ENCODE measurements around the gene ODR4. TPM values are rescaled to one million over a fixed set of nuclear protein-coding genes. Genes with fewer than 3 reads are reported as not detected.
"Not testable (repeated sequence)": the region's sequence is repeated elsewhere in the genome, so short reads cannot be mapped to it uniquely, and the experiment has no call there.

The ODR4 gene
- total RNA-seq, 2 experiments from 2014 or later = 13.0 to 15.5 TPM

DNA sequence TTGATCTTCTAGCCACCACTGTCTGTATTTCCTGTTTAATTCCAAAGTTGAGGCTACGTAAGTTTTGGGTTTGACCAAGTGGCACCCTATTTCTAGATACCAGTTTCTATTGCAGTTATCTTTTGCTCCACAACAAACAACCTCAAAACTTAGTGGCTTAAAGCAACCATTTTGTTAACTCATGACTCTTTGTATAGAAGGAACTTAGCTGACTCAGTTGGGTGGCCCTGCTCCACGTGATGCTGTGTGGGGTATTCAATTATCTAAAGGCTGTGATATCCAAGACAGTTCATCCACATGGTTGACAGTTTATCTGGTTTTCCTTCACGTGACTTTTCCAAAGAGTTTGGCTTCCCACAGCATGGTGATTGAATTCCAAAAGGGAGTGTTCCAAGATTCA lies 50.5 kb downstream of the ODR4 start:
- Mint-ChIP-seq H3K4me3 (no peak overlapping the region), H3K36me3 (ENCODE audit: low read depth) (peaks cover 6% of the 10 kb centered on the region), H3K27ac (no peak overlapping the region), H3K4me1 (ENCODE audit: low read depth) (no peaks in the 10 kb centered on the region), H3K27me3 (ENCODE audit: low read depth) (no peaks in the 10 kb centered on the region), H3K9me3 (no peaks in the 10 kb centered on the region)
- CTCF ChIA-PET = no interaction called here
- DNase-seq = no peak
- intact Hi-C loops (cut with micrococcal nuclease) = no loop called here

- Mint-ChIP-seq H3K27me3 (ENCODE audit: low read depth) (no peaks in the 10 kb centered on the region), H3K4me1 (ENCODE audit: low read depth) (no peaks in the 10 kb centered on the region), H3K27ac (no peak overlapping the region), H3K9me3 (no peaks in the 10 kb centered on the region), H3K4me3 (no peak overlapping the region), H3K36me3 (ENCODE audit: low read depth) (peaks cover 5% of the 10 kb centered on the region)
- no peak for DNase-seq
- intact Hi-C loops (cut with micrococcal nuclease) = no loop called here
- CTCF ChIA-PET = interaction anchor here (0.5 kb wide), 1 partner anchor 1371 kb away, joined by 3 read pairs; no protein-coding TSS in a partner anchor
Measured at GRCh38 chr1:186429017-186429416, 53.4 kb downstream of the ODR4 start.

DNA sequence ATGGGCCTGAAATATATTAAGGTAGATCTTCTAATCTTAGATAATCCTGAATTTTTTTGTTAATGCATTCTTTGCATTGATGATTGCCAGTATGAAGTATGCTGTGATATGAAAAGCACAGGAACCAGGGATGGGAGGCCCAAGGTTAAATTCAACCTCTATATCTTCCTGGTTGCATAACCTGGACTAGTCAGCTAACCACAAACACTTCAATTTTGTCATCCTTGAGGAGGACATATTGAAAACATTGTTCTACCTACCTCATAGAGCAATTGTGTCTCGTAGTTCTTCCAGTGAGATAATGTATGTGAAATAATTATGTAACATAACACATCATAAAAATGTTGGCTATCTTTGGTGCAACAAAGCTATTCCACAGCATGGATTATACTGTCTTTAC lies 59.7 kb downstream of the ODR4 start:
- Mint-ChIP-seq H3K27me3 (ENCODE audit: low read depth) (no peaks in the 10 kb centered on the region), H3K9me3 (no peaks in the 10 kb centered on the region), H3K4me3 (no peak overlapping the region), H3K27ac (no peak overlapping the region), H3K36me3 (ENCODE audit: low read depth) (peaks cover 5% of the 10 kb centered on the region), H3K4me1 (ENCODE audit: low read depth) (peaks cover 1% of the 10 kb centered on the region)
- intact Hi-C loops (cut with micrococcal nuclease) = no loop called here
- CTCF ChIA-PET = no interaction called here
- DNase-seq = no peak

- H3K36me3 Mint-ChIP-seq (ENCODE audit: low read depth) = peaks cover 4% of the 10 kb centered on the region
- H3K27ac Mint-ChIP-seq = no peak overlapping the region
- no peaks in the 10 kb centered on the region for H3K9me3 Mint-ChIP-seq
- no peak for DNase-seq
- peaks cover 11% of the 10 kb centered on the region for H3K4me1 Mint-ChIP-seq (ENCODE audit: low read depth)
- no peaks in the 10 kb centered on the region for H3K27me3 Mint-ChIP-seq (ENCODE audit: low read depth)
- no peak overlapping the region for H3K4me3 Mint-ChIP-seq
- CTCF ChIA-PET = interaction anchor here (0.5 to 0.7 kb wide), 2 partner anchors 83 to 274 kb away, joined by 3 to 6 read pairs; no protein-coding TSS in a partner anchor
- intact Hi-C loops (cut with micrococcal nuclease) = no loop called here
Measured at GRCh38 chr1:186438567-186438966, 62.9 kb downstream of the ODR4 start.

GRCh38 chr1:186440584-186440983 lies 64.9 kb downstream of the ODR4 start:
- Mint-ChIP-seq H3K9me3 (no peaks in the 10 kb centered on the region), H3K27me3 (ENCODE audit: low read depth) (no peaks in the 10 kb centered on the region), H3K4me1 (ENCODE audit: low read depth) (peaks cover 11% of the 10 kb centered on the region), H3K36me3 (ENCODE audit: low read depth) (peaks cover 4% of the 10 kb centered on the region), H3K4me3 (no peak overlapping the region), H3K27ac (no peak overlapping the region)
- intact Hi-C loops (cut with micrococcal nuclease) = no loop called here
- CTCF ChIA-PET = no interaction called here
- DNase-seq = no peak

- CTCF ChIA-PET = interaction anchor here (0.6 kb wide), 1 partner anchor 79 kb away, joined by 3 read pairs; no protein-coding TSS in a partner anchor
- Mint-ChIP-seq H3K4me1 (ENCODE audit: low read depth) (peaks cover 11% of the 10 kb centered on the region), H3K27me3 (ENCODE audit: low read depth) (no peaks in the 10 kb centered on the region), H3K4me3 (no peak overlapping the region), H3K9me3 (no peaks in the 10 kb centered on the region), H3K36me3 (ENCODE audit: low read depth) (no peaks in the 10 kb centered on the region), H3K27ac (peak overlapping the region; percentile 48)
- intact Hi-C loops (cut with micrococcal nuclease) = no loop called here
- no peak for DNase-seq
Measured at GRCh38 chr1:186442651-186443375, 67.2 kb downstream of the ODR4 start.

GRCh38 chr1:186443638-186444037 lies 68.0 kb downstream of the ODR4 start:
- no peaks in the 10 kb centered on the region for H3K36me3 Mint-ChIP-seq (ENCODE audit: low read depth)
- intact Hi-C loops (cut with micrococcal nuclease) = no loop called here
- H3K9me3 Mint-ChIP-seq = no peaks in the 10 kb centered on the region
- peaks cover 11% of the 10 kb centered on the region for H3K4me1 Mint-ChIP-seq (ENCODE audit: low read depth)
- H3K27me3 Mint-ChIP-seq (ENCODE audit: low read depth) = no peaks in the 10 kb centered on the region
- CTCF ChIA-PET = no interaction called here
- H3K4me3 Mint-ChIP-seq = no peak overlapping the region
- DNase-seq = no peak
- no peak overlapping the region for H3K27ac Mint-ChIP-seq

- H3K4me3 Mint-ChIP-seq = no peak overlapping the region
- CTCF ChIA-PET = interaction anchor here (0.7 kb wide), 1 partner anchor 9 kb away, joined by 4 read pairs; no protein-coding TSS in a partner anchor
- no peak for DNase-seq
Measured at GRCh38 chr1:186446152-186446551, 70.5 kb downstream of the ODR4 start.

DNA sequence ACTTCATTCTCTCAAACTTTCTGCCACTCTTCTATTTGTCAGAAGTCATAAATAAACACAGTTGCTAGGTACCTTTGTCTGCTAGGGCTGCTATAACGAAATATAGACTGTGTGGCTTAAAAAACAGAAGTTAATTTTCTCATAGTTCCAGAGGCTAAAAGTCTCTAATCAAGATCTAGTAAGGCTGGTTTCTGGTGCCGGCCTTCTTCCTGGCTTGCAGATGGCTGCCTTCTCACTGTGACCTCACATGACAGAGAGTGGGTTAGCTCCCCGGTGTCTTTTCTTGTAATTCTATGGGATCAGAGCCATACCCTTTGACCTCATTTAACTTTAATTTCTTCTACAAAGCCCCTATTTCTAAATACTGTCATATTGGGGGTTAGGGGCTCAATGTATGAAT lies 79.3 kb downstream of the ODR4 start:
- Mint-ChIP-seq H3K27ac (no peak overlapping the region), H3K36me3 (ENCODE audit: low read depth) (no peaks in the 10 kb centered on the region), H3K4me1 (ENCODE audit: low read depth) (no peaks in the 10 kb centered on the region), H3K27me3 (ENCODE audit: low read depth) (no peaks in the 10 kb centered on the region), H3K9me3 (no peaks in the 10 kb centered on the region), H3K4me3 (no peak overlapping the region)
- intact Hi-C loops (cut with micrococcal nuclease) = no loop called here
- DNase-seq = no peak
- CTCF ChIA-PET = no interaction called here

More at GRCh38 chr1:186446152-186446551, 70.5 kb downstream of the ODR4 start:
- intact Hi-C loops (cut with micrococcal nuclease) = no loop called here
- Mint-ChIP-seq H3K9me3 (no peaks in the 10 kb centered on the region), H3K4me1 (ENCODE audit: low read depth) (peaks cover 7% of the 10 kb centered on the region), H3K27ac (no peak overlapping the region), H3K36me3 (ENCODE audit: low read depth) (no peaks in the 10 kb centered on the region), H3K27me3 (ENCODE audit: low read depth) (no peaks in the 10 kb centered on the region)

DNA sequence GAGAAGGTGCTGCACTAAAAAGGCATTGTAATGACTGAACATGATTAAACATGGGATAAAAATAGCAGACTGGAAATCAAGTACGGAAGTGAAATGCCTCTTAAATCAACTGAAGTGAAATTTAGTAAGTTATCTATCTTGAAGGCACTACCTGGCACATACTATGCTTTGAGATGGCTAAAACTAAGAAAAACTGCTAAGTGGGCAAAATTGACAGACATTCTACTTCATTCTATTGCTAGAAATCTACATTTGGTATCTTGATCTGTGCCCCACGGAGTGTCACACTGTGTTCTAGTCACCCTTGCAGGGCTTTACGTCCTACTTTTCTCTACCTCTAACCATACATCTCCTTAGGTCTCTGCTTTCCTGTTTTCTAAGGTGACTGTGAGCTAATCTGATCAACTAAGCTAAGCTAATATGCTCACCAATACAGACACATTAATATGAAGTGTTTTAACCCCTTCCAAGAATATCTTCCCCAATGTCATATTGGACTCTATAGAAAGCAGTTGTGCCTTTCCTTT lies 81.2 kb downstream of the ODR4 start:
- no peak for DNase-seq
- no peak overlapping the region for H3K4me3 Mint-ChIP-seq
- no peaks in the 10 kb centered on the region for H3K27me3 Mint-ChIP-seq (ENCODE audit: low read depth)
- H3K36me3 Mint-ChIP-seq (ENCODE audit: low read depth) = no peaks in the 10 kb centered on the region
- CTCF ChIA-PET = no interaction called here
- no peak overlapping the region for H3K27ac Mint-ChIP-seq
- intact Hi-C loops (cut with micrococcal nuclease) = no loop called here
- no peaks in the 10 kb centered on the region for H3K4me1 Mint-ChIP-seq (ENCODE audit: low read depth)
- H3K9me3 Mint-ChIP-seq = no peaks in the 10 kb centered on the region

GRCh38 chr1:186459161-186459560 lies 83.5 kb downstream of the ODR4 start:
- H3K9me3 Mint-ChIP-seq; DNase-seq; H3K27ac Mint-ChIP-seq; H3K27me3 Mint-ChIP-seq (ENCODE audit: low read depth); CTCF ChIA-PET; intact Hi-C loops (cut with micrococcal nuclease); H3K36me3 Mint-ChIP-seq (ENCODE audit: low read depth); H3K4me3 Mint-ChIP-seq; H3K4me1 Mint-ChIP-seq (ENCODE audit: low read depth): not testable (repeated sequence)

DNA sequence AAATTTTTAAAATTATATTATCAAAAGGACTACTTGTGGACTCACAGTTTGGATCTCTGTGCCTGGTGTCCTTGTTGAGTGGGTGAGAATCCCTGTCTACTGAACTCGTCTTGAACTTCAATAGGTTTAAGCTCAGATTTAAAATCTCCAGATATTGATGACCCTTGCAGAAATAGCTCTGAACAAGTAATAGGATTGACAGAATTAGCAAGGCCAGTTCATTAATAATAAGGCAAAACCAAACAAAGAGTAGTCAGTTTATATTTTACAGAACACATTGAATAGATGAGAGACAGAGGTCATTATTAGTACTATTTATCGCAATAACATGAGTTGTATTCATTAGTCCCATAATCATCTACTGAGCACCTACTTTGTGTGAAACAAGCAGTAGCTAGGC lies 85.4 kb downstream of the ODR4 start, which contains the start of gene PDC:
TSS of gene PDC (minus strand) at position 101 of the 400 bp plus-strand sequence. CDS start 11,655 bp downstream, outside the sequence.
- H3K4me3 Mint-ChIP-seq = no peak within 1 kb of the TSS
- CTCF ChIA-PET = no interaction called here
- no peaks in the 10 kb centered on the region for H3K27me3 Mint-ChIP-seq (ENCODE audit: low read depth)
- H3K27ac Mint-ChIP-seq = no peak within 1 kb of the TSS
- H3K9me3 Mint-ChIP-seq = no peaks in the 10 kb centered on the region
- H3K4me1 Mint-ChIP-seq (ENCODE audit: low read depth) = no peaks in the 10 kb centered on the region
- H3K36me3 Mint-ChIP-seq (ENCODE audit: low read depth) = no peaks in the 10 kb centered on the region
- intact Hi-C loops (cut with micrococcal nuclease) = no loop called here
- no peak for DNase-seq

DNA sequence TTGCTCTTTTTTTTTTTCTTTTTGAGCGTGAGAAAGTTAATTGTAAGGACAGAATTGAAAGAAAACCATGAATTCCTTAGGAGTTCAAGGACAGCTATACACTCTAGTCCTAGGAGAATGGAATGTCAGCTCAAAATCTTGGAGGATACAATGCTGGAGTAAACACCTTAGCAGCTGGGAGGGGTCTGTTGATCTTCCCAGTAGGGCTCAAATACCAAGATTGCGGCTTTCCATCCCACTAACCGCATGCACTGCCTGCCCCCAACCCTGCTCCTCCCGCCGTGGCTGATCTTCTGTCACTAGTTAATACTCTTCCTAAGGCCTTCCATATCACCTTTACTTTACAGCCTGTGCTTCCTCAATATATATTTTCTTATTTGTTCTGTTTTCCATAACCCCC lies 87.9 kb downstream of the ODR4 start:
- Mint-ChIP-seq H3K36me3 (ENCODE audit: low read depth) (no peaks in the 10 kb centered on the region), H3K4me3 (no peak overlapping the region), H3K9me3 (no peaks in the 10 kb centered on the region), H3K27me3 (ENCODE audit: low read depth) (no peaks in the 10 kb centered on the region), H3K4me1 (ENCODE audit: low read depth) (no peaks in the 10 kb centered on the region), H3K27ac (no peak overlapping the region)
- intact Hi-C loops (cut with micrococcal nuclease) = no loop called here
- DNase-seq = no peak
- CTCF ChIA-PET = no interaction called here

Data from activated naive CD4-positive, alpha-beta T cell treated with anti-CD3 and anti-CD28 coated beads for 36 hours (primary cell).